Panc1 (cell line): ENCODE results near the gene RPL3. TPM values are rescaled to one million over a fixed set of nuclear protein-coding genes. Genes with fewer than 3 reads are reported as not detected.

ENCODE experiments used
- ATAC-seq: fragments of 200-7000 bp; cut with Tn5 transposase; 2 replicates; pipeline ENCODE4 v1.9.1; 2020; ENCODE audit warnings: mild to moderate bottlenecking, moderate library complexity
- BruUV-seq: library from RNA; stranded (reverse); fragments of 400-500 nt; replicated peaks from 2 replicates; lab custom pipeline; 2021; lab: Mats Ljungman, UMichigan
- CTCF ChIA-PET: fragments of 300-600 bp; sonication (Branson Sonifier 250); formaldehyde crosslinking; loops from one replicate; lab custom pipeline; 2022; ENCODE audit warnings: antibody characterized with exemption; lab: Charles Lee
- POLR2A ChIA-PET: fragments of 300-600 bp; sonication (Branson Sonifier 250); formaldehyde crosslinking; loops from one replicate; lab custom pipeline; 2022; ENCODE audit warnings: antibody characterized with exemption; lab: Charles Lee
- DNase-seq: peaks from one replicate; pipeline ENCODE4 v3.0.0-alpha.2; 2010; ENCODE audit warnings: low read depth, low spot score
- H3K27ac ChIP-seq: 2 replicates; pipeline ENCODE4 v1.5.1; 2011; ENCODE audit warnings: mild to moderate bottlenecking, low read length, inconsistent platforms
- H3K27me3 ChIP-seq: fragments of 200-500 bp; sonication (Bioruptor generic); 2 replicates; pipeline ENCODE4 v1.6.0; 2014; ENCODE audit warnings: low read length, inconsistent platforms; ENCODE audit not compliant: control insufficient read depth, insufficient read depth
- H3K36me3 ChIP-seq: fragments of 200-500 bp; sonication (Bioruptor generic); 2 replicates; pipeline ENCODE4 v1.5.1; 2014; ENCODE audit warnings: inconsistent platforms, mild to moderate bottlenecking, low read length, moderate library complexity; ENCODE audit not compliant: control insufficient read depth, insufficient read depth
- H3K4me1 ChIP-seq: 2 replicates; pipeline ENCODE4 v1.5.1; 2011; ENCODE audit warnings: inconsistent platforms, mild to moderate bottlenecking, low read length, moderate library complexity; ENCODE audit not compliant: control insufficient read depth, insufficient read depth
- H3K4me3 ChIP-seq, 2 experiments: 2 replicates each; pipeline ENCODE4 v1.5.1; 2011 to 2012; ENCODE audit warnings: low read depth in 2 of 2, low read length in 2 of 2, mild to moderate bottlenecking in 2 of 2, inconsistent platforms in 1 of 2, moderate library complexity in 1 of 2
- H3K9me3 ChIP-seq: fragments of 200-500 bp; sonication (Bioruptor generic); 2 replicates; pipeline ENCODE4 v1.5.1; 2014; ENCODE audit warnings: low read depth, mild to moderate bottlenecking, inconsistent platforms, low read length, moderate library complexity; ENCODE audit not compliant: control insufficient read depth, insufficient read depth
- POLR2AphosphoS5 ChIP-seq: IDR thresholded peaks from 2 replicates; pipeline ENCODE4 v1.6.1; 2012; ENCODE audit warnings: mild to moderate bottlenecking, low read depth, low read length, moderate library complexity
- SIN3A ChIP-seq: IDR thresholded peaks from 2 replicates; pipeline ENCODE4 v1.6.1; 2012; ENCODE audit warnings: low read depth, mild to moderate bottlenecking, low read length, moderate library complexity, borderline replicate concordance; ENCODE audit not compliant: insufficient read depth
- TCF7L2 ChIP-seq: IDR thresholded peaks from 2 replicates; pipeline ENCODE4 v1.6.1; 2011; ENCODE audit warnings: mild to moderate bottlenecking, low read depth, low read length, inconsistent platforms
- in situ Hi-C: cut with HindIII; loops from 2 replicates; pipeline ENCODE4 v1.10.0; 2016; ENCODE audit warnings: low sequenced_read_pairs, low pct_unique_long_range_greater_than_20kb
- intact Hi-C: fragments of 100-400 bp; cut with micrococcal nuclease; formaldehyde crosslinking; loops from one replicate; pipeline ENCODE4 v1.10.0; 2022; ENCODE audit not compliant: unreplicated experiment
- total RNA-seq: library from RNA; stranded (reverse); gene quantifications from one replicate; pipeline ENCODE4 v1.2.1, GENCODE V29; 2021; ENCODE audit not compliant: unreplicated experiment
- TF ChIP-seq, protein P1 (sequence below): fragments of 450-650 bp; IDR thresholded peaks from 2 replicates; pipeline ENCODE4 v1.5.1; 2017; ENCODE audit warnings: mild to moderate bottlenecking
- TF ChIP-seq, protein P2 (sequence below), 2 experiments: IDR thresholded peaks; 2 replicates each; pipeline ENCODE4 v1.6.1; 2011 to 2012; ENCODE audit warnings: low read depth in 2 of 2, control low read depth in 1 of 2, low read length in 1 of 2, mild to moderate bottlenecking in 1 of 2, moderate library complexity in 1 of 2; ENCODE audit not compliant: insufficient read depth in 1 of 2

RPL3 gene
- total RNA-seq, 1 experiment from 2014 or later, result 885 TPM

DNA sequence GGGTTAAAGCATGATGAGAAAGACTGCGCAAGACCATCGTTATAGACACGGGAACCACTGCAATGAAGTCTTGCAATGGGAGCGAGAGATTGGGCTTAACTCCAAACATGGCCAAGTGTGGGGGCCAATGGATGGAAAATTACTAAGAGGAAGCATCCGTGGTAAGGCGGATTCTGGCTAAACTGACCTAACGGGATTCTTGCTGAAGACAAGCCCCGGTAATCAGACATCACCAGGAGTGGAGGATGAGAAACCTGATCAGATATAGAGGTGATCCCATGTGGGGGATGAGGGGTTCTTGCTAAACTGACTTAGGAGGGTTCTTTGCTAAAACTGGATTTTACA, 24.6 kb upstream of the RPL3 start:
- no TSS peak for BruUV-seq
- POLR2A ChIA-PET, result interaction anchor here (0.5 to 1.2 kb wide), 2 partner anchors 25 to 48 kb away, joined by 5 to 6 read pairs; partner anchors contain the start of gene RPL3
- intact Hi-C loops, result no loop called here

DNA sequence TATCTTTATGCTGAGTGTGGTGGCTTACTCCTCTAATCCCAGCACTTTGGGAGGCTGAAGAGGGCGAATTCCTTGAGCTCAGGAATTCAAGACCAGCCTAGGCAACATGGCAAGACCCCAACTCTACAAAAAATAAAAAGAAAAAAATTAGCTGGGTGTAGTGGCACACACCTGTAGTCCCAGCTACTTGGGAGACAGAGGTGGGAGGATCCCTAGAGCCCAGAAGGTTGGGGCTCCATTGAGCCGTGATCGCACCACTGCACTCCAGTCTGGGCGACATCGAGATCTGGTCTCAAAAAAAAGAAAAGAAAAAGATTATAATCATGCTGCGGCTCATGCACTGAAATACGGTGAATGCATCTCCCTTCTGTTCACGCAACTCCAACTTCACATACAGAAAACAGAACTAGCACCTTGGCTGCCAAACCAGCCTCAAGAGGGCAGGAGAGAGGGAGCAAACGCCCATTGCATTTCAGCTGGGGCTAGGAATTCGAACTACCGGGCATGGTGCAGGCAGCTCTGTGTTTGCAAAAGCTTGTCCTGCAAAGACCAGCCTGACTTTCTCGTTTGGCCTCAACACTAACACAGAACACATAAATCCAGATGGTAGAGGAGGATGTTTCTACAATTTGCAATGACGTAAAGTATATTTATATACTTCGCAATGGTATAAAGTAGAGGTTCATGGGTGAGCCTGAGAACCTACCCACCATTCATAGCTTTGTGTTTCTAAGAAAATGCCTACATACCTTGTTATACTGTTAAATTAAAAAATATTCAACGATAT, 24.0 kb upstream of the RPL3 start:
- Histone ChIP-seq H3K27me3 (no peaks in the 10 kb centered on the region), H3K4me1 (no peaks in the 10 kb centered on the region), H3K4me3 (no peak overlapping the region), H3K27ac (no peak overlapping the region), H3K36me3 (no peaks in the 10 kb centered on the region), H3K9me3 (no peaks in the 10 kb centered on the region)
- intact Hi-C loops, result no loop called here
- BruUV-seq, result no TSS peak
- ATAC-seq (peak; percentile 92), DNase-seq (peak; percentile 32)
- ChIA-PET POLR2A (interaction anchor here (0.5 to 1.2 kb wide), 2 partner anchors 24 to 49 kb away, joined by 5 to 6 read pairs; partner anchors contain the start of gene RPL3), CTCF (interaction anchor here (0.6 to 1.3 kb wide), 7 partner anchors 11 to 186 kb away, joined by 3 to 4 read pairs (median 3); no protein-coding TSS in a partner anchor)
- in situ Hi-C loops, result no loop called here
- TF ChIP-seq, protein P1, sequence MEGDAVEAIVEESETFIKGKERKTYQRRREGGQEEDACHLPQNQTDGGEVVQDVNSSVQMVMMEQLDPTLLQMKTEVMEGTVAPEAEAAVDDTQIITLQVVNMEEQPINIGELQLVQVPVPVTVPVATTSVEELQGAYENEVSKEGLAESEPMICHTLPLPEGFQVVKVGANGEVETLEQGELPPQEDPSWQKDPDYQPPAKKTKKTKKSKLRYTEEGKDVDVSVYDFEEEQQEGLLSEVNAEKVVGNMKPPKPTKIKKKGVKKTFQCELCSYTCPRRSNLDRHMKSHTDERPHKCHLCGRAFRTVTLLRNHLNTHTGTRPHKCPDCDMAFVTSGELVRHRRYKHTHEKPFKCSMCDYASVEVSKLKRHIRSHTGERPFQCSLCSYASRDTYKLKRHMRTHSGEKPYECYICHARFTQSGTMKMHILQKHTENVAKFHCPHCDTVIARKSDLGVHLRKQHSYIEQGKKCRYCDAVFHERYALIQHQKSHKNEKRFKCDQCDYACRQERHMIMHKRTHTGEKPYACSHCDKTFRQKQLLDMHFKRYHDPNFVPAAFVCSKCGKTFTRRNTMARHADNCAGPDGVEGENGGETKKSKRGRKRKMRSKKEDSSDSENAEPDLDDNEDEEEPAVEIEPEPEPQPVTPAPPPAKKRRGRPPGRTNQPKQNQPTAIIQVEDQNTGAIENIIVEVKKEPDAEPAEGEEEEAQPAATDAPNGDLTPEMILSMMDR, result peak; percentile 82
- TF ChIP-seq SIN3A, result no peak

More for the DNA sequence above, 24.6 kb upstream of the RPL3 start:
- DNase-seq, result no peak
- Histone ChIP-seq H3K27ac (no peak overlapping the region), H3K36me3 (no peaks in the 10 kb centered on the region), H3K4me1 (no peaks in the 10 kb centered on the region), H3K4me3 (no peak overlapping the region), H3K27me3 (no peaks in the 10 kb centered on the region), H3K9me3 (no peaks in the 10 kb centered on the region)
- CTCF ChIA-PET, result interaction anchor here (0.8 to 1.3 kb wide), 5 partner anchors 13 to 150 kb away, joined by 3 to 4 read pairs (median 3); no protein-coding TSS in a partner anchor
- TF ChIP-seq POLR2AphosphoS5, result no peak
- TF ChIP-seq, protein P1, result no peak
- in situ Hi-C loops, result no loop called here
- ATAC-seq, result no peak

DNA sequence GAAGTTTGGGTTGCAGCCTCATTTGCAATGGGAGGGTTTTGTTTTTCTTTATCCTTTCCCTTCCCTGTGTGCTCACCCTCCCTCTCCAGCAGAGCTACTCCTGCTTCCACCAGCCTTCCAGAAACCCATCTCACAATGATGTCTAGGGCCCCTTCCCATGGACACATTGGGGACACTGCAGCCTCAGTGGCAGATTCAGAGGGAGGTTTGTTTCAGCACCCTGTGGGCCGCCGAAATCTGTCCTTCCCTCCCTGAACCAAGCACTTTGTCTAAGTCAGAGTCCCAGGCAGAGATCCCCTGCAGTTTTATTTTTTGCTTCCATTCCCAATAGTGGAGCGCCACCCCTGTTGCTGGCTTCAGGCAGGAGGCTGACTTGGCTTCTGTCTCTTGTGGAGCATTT, 21.8 kb upstream of the RPL3 start:
- H3K27ac ChIP-seq, result no peak overlapping the region
- in situ Hi-C loops, result no loop called here
- ATAC-seq, result no peak
- no peaks in the 10 kb centered on the region for H3K9me3 ChIP-seq
- intact Hi-C loops, result no loop called here
- ChIA-PET CTCF (no interaction called here), POLR2A (no interaction called here)
- TF ChIP-seq, protein P2, sequence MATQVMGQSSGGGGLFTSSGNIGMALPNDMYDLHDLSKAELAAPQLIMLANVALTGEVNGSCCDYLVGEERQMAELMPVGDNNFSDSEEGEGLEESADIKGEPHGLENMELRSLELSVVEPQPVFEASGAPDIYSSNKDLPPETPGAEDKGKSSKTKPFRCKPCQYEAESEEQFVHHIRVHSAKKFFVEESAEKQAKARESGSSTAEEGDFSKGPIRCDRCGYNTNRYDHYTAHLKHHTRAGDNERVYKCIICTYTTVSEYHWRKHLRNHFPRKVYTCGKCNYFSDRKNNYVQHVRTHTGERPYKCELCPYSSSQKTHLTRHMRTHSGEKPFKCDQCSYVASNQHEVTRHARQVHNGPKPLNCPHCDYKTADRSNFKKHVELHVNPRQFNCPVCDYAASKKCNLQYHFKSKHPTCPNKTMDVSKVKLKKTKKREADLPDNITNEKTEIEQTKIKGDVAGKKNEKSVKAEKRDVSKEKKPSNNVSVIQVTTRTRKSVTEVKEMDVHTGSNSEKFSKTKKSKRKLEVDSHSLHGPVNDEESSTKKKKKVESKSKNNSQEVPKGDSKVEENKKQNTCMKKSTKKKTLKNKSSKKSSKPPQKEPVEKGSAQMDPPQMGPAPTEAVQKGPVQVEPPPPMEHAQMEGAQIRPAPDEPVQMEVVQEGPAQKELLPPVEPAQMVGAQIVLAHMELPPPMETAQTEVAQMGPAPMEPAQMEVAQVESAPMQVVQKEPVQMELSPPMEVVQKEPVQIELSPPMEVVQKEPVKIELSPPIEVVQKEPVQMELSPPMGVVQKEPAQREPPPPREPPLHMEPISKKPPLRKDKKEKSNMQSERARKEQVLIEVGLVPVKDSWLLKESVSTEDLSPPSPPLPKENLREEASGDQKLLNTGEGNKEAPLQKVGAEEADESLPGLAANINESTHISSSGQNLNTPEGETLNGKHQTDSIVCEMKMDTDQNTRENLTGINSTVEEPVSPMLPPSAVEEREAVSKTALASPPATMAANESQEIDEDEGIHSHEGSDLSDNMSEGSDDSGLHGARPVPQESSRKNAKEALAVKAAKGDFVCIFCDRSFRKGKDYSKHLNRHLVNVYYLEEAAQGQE (IDR thresholded peaks at IDR 0.05; ENCODE audit: insufficient read depth in 1 of 2, low read depth in 2 of 2, low read length in 1 of 2), result no peak
- TF ChIP-seq TCF7L2, result no peak
- no peak for TF ChIP-seq POLR2AphosphoS5
- no peak for TF ChIP-seq SIN3A
- TF ChIP-seq, protein P1, result no peak
- no peaks in the 10 kb centered on the region for H3K4me1 ChIP-seq
- no TSS peak for BruUV-seq
- no peak overlapping the region for H3K4me3 ChIP-seq
- no peaks in the 10 kb centered on the region for H3K36me3 ChIP-seq
- H3K27me3 ChIP-seq, result no peaks in the 10 kb centered on the region
- DNase-seq, result no peak
